Activated CD4-positive, alpha-beta memory T cell treated with anti-CD3 and anti-CD28 coated beads for 36 hours (primary cell): Measurements from ENCODE around the gene SPRING1. TPM values are rescaled to one million over a fixed set of nuclear protein-coding genes. Genes with fewer than 3 reads are reported as not detected.

ENCODE experiments used
- CTCF ChIA-PET: fragments of 350-600 bp; sonication (Branson Sonifier 250); formaldehyde crosslinking; loops from one replicate; lab custom pipeline; 2021; ENCODE audit warnings: antibody characterized with exemption, inconsistent platforms; lab: Charles Lee
- POLR2A ChIA-PET: fragments of 350-600 bp; sonication (Branson Sonifier 250); formaldehyde crosslinking; loops from one replicate; lab custom pipeline; 2021; ENCODE audit warnings: antibody characterized with exemption; lab: Charles Lee
- DNase-seq: peaks from one replicate; pipeline ENCODE4 v3.0.0-alpha.2; 2020
- H3K27ac Mint-ChIP-seq: one replicate; pipeline ENCODE4 v1.8.0; 2021; ENCODE audit warnings: mixed read lengths
- H3K27me3 Mint-ChIP-seq: one replicate; pipeline ENCODE4 v1.8.0; 2021; ENCODE audit warnings: mixed read lengths
- H3K36me3 Mint-ChIP-seq: one replicate; pipeline ENCODE4 v1.8.0; 2021; ENCODE audit warnings: mixed read lengths
- H3K4me1 Mint-ChIP-seq: one replicate; pipeline ENCODE4 v1.8.0; 2021; ENCODE audit warnings: low read depth, mixed read lengths
- H3K4me3 Mint-ChIP-seq: one replicate; pipeline ENCODE4 v1.8.0; 2021; ENCODE audit warnings: mild to moderate bottlenecking, mixed read lengths
- H3K9me3 Mint-ChIP-seq: one replicate; pipeline ENCODE4 v1.8.0; 2021; ENCODE audit warnings: mixed read lengths
- intact Hi-C: fragments of 100-400 bp; cut with micrococcal nuclease; formaldehyde crosslinking; loops from one replicate; pipeline ENCODE4 v1.15.1; 2023
- total RNA-seq, 2 experiments: library from RNA; stranded (reverse); gene quantifications; one replicate each; pipeline ENCODE4 v1.2.3, GENCODE V29; 2021

SPRING1 gene
- total RNA-seq, 2 experiments from 2014 or later: 20.9 to 24.3 TPM

DNA sequence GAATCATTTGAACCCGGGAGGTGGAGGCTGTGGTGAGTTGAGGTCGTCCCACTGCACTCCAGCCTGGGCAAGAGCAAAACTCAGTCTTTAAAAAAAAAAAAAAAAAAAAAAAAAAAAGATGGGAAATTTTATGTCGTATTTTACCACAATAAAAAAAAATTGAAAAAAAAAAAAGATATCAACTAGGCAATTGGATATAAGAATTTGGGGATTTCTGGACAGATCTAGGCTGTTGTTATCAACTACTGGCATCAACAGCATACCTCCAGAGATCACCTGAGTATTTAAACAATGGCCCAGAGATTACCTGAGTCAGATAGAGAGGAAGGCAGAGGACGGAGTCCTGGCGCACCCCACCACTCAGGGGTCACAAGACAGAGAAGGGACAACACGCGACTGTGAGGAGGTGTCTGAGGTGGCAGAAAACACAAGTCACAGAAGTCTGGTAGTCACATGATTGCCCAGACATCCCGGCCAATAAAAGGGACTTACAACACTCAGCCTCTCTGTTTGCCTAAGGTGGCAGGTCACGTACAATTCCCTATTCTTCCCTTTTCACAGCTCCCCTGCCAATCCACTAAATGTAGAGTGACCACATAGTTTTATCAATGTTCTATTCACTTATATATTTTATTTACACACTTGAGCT lies 1.8 kb downstream of the SPRING1 start:
- POLR2A ChIA-PET: no interaction called here
- H3K4me3 Mint-ChIP-seq: peak overlapping the region; percentile 85
- CTCF ChIA-PET: interaction anchor here (0.6 to 1.0 kb wide), 2 partner anchors 27 to 253 kb away, joined by 4 to 5 read pairs; no protein-coding TSS in a partner anchor
- no peak for DNase-seq
- no peaks in the 10 kb centered on the region for H3K27me3 Mint-ChIP-seq
- peaks cover 13% of the 10 kb centered on the region for H3K36me3 Mint-ChIP-seq
- H3K4me1 Mint-ChIP-seq: peaks cover 40% of the 10 kb centered on the region
- intact Hi-C loops: loop anchor here (10.0 kb wide), 1 partner anchor 461 kb away; the partner anchor contains the start of gene MED13L
- no peak overlapping the region for H3K27ac Mint-ChIP-seq
- no peaks in the 10 kb centered on the region for H3K9me3 Mint-ChIP-seq

DNA sequence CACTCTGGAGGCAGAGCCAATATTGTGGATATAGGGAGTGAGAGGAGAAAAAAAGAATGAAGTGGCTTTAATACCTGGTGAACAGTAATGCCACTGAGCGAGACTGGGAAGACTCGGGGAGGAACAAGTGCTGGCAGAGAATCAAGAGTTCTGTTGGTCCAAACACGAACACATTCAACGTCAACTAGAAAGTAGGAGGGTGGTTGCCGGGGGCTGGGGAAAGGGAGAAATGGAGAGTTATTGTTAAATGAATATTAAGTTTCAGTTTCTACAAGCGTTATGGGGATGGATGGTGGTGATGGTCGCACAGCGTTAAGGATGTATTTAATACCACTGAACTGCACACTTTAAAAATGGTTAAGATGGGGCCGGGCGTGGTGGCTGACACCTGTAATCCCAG lies 2.8 kb downstream of the SPRING1 start:
- no peak overlapping the region for H3K4me3 Mint-ChIP-seq
- intact Hi-C loops: loop anchor here (10.0 kb wide), 1 partner anchor 460 kb away; the partner anchor contains the start of gene MED13L
- peaks cover 13% of the 10 kb centered on the region for H3K36me3 Mint-ChIP-seq
- ChIA-PET POLR2A (no interaction called here), CTCF (no interaction called here)
- H3K27me3 Mint-ChIP-seq: no peaks in the 10 kb centered on the region
- H3K4me1 Mint-ChIP-seq: peaks cover 40% of the 10 kb centered on the region
- no peak for DNase-seq
- no peak overlapping the region for H3K27ac Mint-ChIP-seq
- H3K9me3 Mint-ChIP-seq: no peaks in the 10 kb centered on the region

DNA sequence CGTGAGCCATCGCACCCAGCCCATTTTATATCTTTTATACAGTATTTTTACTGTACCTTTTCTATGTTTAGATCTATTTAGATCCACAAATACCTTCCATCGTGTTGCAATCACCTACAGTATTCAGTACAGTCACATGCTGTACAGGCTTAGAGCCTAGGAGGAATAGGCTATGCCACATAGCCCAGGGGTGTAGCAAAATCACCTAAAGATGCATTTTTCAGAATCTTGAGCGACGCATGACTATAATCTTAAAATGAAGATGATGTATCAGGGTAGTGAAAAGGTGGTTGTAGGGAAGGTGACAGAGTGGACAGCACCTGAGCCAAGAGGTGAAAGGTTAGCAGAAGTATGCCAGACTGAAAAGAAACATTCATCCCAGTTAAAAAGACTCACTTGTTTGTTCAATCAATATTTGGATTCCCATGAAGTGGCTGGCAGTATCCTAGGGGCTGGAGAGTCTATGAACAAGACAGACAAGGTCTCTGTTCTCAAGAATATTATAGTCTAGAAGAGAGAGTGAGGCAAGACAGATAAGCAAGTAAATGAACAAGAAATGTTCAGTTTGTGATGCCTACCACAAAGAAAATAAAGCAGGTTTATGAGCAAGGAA lies 3.6 kb downstream of the SPRING1 start:
- no peak for DNase-seq
- intact Hi-C loops: loop anchor here (10.0 kb wide), 1 partner anchor 459 kb away; the partner anchor contains the start of gene MED13L
- Mint-ChIP-seq H3K9me3 (no peaks in the 10 kb centered on the region), H3K36me3 (peaks cover 13% of the 10 kb centered on the region), H3K27ac (no peak overlapping the region), H3K27me3 (no peaks in the 10 kb centered on the region), H3K4me1 (peaks cover 43% of the 10 kb centered on the region), H3K4me3 (no peak overlapping the region)
- CTCF ChIA-PET: no interaction called here
- POLR2A ChIA-PET: no interaction called here

DNA sequence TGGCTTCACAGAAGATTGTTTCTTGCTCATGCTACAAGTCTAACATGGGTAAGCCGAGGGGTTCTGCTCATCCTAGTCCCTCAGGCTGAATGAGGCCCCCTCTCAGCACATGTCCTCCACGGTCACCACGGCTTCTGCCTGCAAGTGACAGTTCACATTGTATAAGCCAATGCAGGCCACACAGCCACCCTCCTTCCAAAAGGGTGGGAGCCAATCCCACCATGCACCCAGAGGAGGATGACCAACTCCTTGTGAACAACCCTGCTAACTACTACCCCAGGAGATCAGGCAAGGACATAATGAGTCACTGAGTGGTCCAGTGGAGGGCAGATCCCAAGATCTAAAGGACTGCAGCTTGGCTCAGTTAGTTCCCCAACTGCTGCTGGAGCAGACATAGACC lies 6.1 kb downstream of the SPRING1 start:
- intact Hi-C loops: loop anchor here (10.0 kb wide), 1 partner anchor 457 kb away; the partner anchor contains the start of gene MED13L
- Mint-ChIP-seq H3K36me3 (peaks cover 13% of the 10 kb centered on the region), H3K27ac (no peak overlapping the region), H3K4me1 (peaks cover 45% of the 10 kb centered on the region), H3K27me3 (no peaks in the 10 kb centered on the region), H3K9me3 (no peaks in the 10 kb centered on the region), H3K4me3 (no peak overlapping the region)
- ChIA-PET POLR2A (no interaction called here), CTCF (no interaction called here)
- no peak for DNase-seq

DNA sequence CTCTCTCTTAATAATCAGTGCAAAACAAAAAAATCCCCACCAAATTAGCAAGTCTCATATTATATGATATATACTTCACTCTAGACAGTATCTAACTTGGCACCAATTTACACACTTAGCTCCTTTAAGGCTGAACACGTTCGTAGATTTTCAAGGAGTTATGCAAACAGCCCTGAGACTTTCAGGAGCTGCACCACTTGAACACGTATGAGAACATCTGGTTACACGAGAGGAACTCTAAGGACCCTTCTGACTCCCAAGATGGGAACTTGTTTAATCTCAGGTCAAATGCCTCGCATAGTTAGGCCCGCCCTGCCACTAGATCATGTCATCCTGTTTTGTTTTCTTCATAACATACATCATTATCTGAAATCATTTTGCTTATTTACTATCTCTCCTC lies 10.0 kb downstream of the SPRING1 start:
- Mint-ChIP-seq H3K9me3 (no peaks in the 10 kb centered on the region), H3K4me3 (no peak overlapping the region), H3K4me1 (peaks cover 25% of the 10 kb centered on the region), H3K36me3 (peaks cover 1% of the 10 kb centered on the region), H3K27ac (no peak overlapping the region), H3K27me3 (no peaks in the 10 kb centered on the region)
- intact Hi-C loops: no loop called here
- CTCF ChIA-PET: no interaction called here
- no peak for DNase-seq
- POLR2A ChIA-PET: interaction anchor here (0.6 kb wide), 1 partner anchor 685 kb away, joined by 4 read pairs; no protein-coding TSS in a partner anchor

DNA sequence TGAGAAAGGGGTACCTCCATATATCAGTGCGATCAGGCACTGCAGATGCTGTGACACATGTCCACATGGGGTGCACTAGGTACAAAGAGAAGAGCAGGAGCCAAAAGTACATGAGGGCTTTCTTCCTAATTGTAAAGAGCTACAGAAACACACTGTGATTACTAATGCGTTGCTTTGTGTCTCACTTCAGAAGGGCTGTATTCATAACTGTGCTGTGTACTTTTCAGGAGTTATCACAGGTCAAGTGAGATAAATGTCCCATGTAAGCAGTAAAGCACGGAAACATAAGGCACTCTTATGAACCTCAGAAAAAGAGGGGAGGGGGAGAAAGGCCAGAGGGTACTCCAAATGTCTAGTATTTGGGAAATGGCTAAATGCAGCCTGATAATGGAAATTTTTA lies 10.6 kb downstream of the SPRING1 start:
- H3K9me3 Mint-ChIP-seq: no peaks in the 10 kb centered on the region
- CTCF ChIA-PET: no interaction called here
- no peak overlapping the region for H3K4me3 Mint-ChIP-seq
- H3K4me1 Mint-ChIP-seq: peaks cover 28% of the 10 kb centered on the region
- no peak for DNase-seq
- intact Hi-C loops: no loop called here
- H3K27me3 Mint-ChIP-seq: no peaks in the 10 kb centered on the region
- H3K36me3 Mint-ChIP-seq: no peaks in the 10 kb centered on the region
- POLR2A ChIA-PET: no interaction called here
- no peak overlapping the region for H3K27ac Mint-ChIP-seq

DNA sequence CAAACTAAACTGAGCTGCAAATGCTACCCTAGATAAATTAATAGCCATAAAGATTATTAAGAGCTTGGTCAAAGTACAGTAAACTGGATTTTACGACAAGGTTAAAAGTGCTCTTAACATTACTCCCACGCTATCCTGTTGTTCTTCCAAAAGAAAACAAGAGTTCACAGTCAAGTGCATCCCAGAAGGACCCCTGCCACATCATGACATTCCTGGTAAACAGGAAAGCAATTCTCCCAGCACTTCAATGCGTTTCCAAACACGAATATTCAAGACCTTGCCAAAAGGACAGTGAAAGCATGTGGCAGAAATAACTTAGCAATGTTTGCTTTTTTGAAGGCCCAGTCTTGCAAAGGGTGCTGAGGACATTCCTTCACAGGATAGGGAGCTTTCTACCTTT lies 11.2 kb downstream of the SPRING1 start:
- H3K4me1 Mint-ChIP-seq: peaks cover 29% of the 10 kb centered on the region
- ChIA-PET CTCF (interaction anchor here (1.7 kb wide), 1 partner anchor 23 kb away, joined by 10 read pairs; no protein-coding TSS in a partner anchor), POLR2A (no interaction called here)
- peaks cover under 1% of the 10 kb centered on the region for H3K36me3 Mint-ChIP-seq
- intact Hi-C loops: no loop called here
- no peak overlapping the region for H3K27ac Mint-ChIP-seq
- H3K4me3 Mint-ChIP-seq: no peak overlapping the region
- no peaks in the 10 kb centered on the region for H3K9me3 Mint-ChIP-seq
- DNase-seq: no peak
- no peaks in the 10 kb centered on the region for H3K27me3 Mint-ChIP-seq

DNA sequence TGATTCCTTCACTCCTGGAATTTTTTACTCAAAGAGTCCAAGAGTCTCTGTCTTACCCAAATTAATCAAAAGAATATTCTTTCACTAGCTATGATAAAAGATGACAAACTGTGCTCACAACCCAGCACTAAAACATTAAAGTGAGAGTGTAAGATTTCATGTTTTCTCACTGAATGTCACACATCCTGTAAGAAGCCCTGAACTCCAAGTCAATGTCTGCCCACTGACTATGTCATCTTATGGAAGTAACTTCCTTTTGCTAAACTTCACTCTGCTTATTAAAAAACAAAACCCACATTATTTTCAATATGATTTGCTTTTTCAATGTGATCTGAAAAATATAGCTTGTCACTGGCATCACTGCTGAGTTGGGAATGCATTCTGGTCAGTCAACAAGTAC lies 15.6 kb downstream of the SPRING1 start:
- no peak for DNase-seq
- ChIA-PET POLR2A (no interaction called here), CTCF (interaction anchor here (0.7 to 2.4 kb wide), 3 partner anchors 13 to 723 kb away, joined by 3 to 13 read pairs (median 3); no protein-coding TSS in a partner anchor)
- peak overlapping the region; percentile 3 for H3K27ac Mint-ChIP-seq
- no peaks in the 10 kb centered on the region for H3K9me3 Mint-ChIP-seq
- H3K36me3 Mint-ChIP-seq: peaks cover 11% of the 10 kb centered on the region
- H3K4me1 Mint-ChIP-seq: peaks cover 20% of the 10 kb centered on the region
- intact Hi-C loops: no loop called here
- H3K27me3 Mint-ChIP-seq: no peaks in the 10 kb centered on the region
- H3K4me3 Mint-ChIP-seq: no peak overlapping the region

DNA sequence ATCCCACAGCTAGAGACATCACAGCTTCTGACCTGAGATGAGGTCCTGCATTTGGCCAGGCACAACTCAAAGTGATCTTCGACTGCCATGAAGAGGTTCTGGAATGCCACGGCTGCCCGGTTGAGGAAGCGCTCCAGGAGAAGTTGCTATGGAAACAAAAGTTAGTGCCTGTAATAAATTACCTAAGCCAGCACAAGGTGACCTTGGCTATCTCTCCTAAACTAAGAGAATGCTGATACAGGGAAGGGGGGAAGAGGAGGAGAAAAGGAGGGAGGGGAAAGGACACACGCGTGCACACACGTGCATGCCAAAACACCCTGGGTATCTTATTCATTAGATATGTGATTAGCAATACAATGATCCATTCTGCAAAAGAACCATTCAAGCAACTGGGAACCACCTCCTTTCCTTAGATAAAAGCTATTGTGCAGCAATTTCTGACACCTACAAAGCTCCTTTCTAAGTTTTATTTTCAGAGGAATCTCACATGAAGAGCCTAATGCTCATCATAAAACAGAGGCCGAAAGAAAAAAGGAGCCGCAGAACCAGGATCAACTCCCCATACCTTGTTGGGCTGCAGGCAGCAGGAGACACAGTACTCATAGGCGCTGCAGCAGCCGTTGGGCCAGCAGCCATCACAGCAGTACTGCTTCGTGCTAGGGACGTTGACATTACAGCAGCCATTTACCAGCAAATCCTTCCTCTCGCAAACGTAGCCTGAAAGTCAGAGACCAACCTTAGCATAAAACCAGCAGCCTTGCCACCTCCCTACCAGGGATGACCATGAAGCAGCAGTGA lies 17.9 kb downstream of the SPRING1 start:
- H3K27ac Mint-ChIP-seq: peak overlapping the region; percentile 19
- no peak for DNase-seq
- ChIA-PET CTCF (interaction anchor here (1.3 kb wide), 1 partner anchor 10 kb away, joined by 3 read pairs; no protein-coding TSS in a partner anchor), POLR2A (no interaction called here)
- no peak overlapping the region for H3K4me3 Mint-ChIP-seq
- H3K9me3 Mint-ChIP-seq: no peaks in the 10 kb centered on the region
- intact Hi-C loops: no loop called here
- no peaks in the 10 kb centered on the region for H3K27me3 Mint-ChIP-seq
- peaks cover 20% of the 10 kb centered on the region for H3K36me3 Mint-ChIP-seq
- peaks cover 20% of the 10 kb centered on the region for H3K4me1 Mint-ChIP-seq

DNA sequence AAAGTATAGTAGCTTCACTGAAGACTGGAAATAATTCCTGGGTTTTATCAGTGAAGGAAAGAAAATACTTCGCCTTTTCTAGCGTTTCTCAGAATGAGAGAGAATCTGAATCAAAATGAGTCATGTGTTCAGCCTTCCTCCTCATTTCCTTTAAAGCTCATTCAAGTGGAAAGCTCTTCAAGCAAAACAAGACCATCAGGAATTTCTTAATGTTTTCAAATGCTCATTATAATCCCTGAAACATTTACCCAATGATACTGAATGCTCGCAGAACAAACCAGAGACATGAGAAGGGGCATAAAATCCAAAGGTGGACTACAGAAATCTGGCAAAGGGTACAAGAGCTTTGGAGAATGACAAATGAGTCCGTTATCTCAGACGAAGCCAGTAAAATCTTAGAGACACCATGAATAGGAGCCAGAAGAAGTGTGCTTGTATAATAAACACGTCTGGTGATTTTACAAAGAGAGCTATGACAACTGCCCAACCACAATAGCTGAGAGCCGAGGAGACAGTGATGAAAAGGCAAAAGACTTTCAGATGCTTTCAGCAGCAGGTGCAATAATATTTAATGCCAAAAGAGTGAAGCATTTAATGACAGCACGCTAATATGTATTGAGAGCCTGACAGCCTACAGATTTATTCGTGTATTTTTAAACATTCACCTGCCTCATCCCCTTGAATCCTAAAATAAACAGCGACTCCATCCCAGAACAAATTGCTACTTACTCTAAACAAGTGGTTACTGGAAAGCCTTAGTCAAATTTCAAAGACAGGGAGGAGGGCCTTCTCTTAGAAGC lies 19.0 kb downstream of the SPRING1 start:
- Mint-ChIP-seq H3K27me3 (no peaks in the 10 kb centered on the region), H3K27ac (peak overlapping the region; percentile 38), H3K4me1 (peaks cover 20% of the 10 kb centered on the region), H3K4me3 (no peak overlapping the region), H3K9me3 (no peaks in the 10 kb centered on the region), H3K36me3 (peaks cover 20% of the 10 kb centered on the region)
- ChIA-PET POLR2A (no interaction called here), CTCF (interaction anchor here (0.6 to 1.4 kb wide), 3 partner anchors 9 to 32 kb away, joined by 3 to 6 read pairs (median 3); no protein-coding TSS in a partner anchor)
- no peak for DNase-seq
- intact Hi-C loops: no loop called here
